Glomerular endothelial cell (primary cell): ENCODE data around the gene PUM1. TPM values are rescaled to one million over a fixed set of nuclear protein-coding genes. Genes with fewer than 3 reads are reported as not detected.
A peak's percentile ranks its signal among the peaks of the same experiment; 100 is the strongest.
"Not testable (repeated sequence)": the region's sequence is repeated elsewhere in the genome, so short reads cannot be mapped to it uniquely, and the experiment has no call there.

Experiments used
- DNase-seq: peaks from one replicate; pipeline ENCODE4 v3.0.0-alpha.2; 2011; ENCODE audit warnings: low read depth, low spot score; ENCODE audit errors: extremely low read depth
- total RNA-seq: library from RNA; depleted of rRNA; stranded (reverse); fragments of >200 nt; gene quantifications from 2 replicates; pipeline ENCODE4 v1.2.3, GENCODE V29; 2015

The PUM1 gene
- total RNA-seq, result 64.3 and 74.7 TPM in 2 replicates

GRCh38 chr1:31065310-31066217 lies at the start of gene PUM1:
TSS of gene PUM1 (minus strand) at chr1:31065717. CDS start at chr1:31059566, 6,151 bp downstream.
- peak; percentile 74 for DNase-seq

- DNase-seq, result no peak
These were observed 46.9 kb upstream of the PUM1 start for GRCh38 chr1:31112266-31112935.

GRCh38 chr1:31111290-31111951 lies 45.9 kb upstream of the PUM1 start:
- DNase-seq, result no peak

GRCh38 chr1:31110846-31111245 lies 45.3 kb upstream of the PUM1 start:
- DNase-seq, result no peak

- DNase-seq, result no peak
These were observed 43.3 kb upstream of the PUM1 start for GRCh38 chr1:31108861-31109260.

- DNase-seq, result no peak
These were observed 40.1 kb upstream of the PUM1 start for GRCh38 chr1:31105646-31106045.

GRCh38 chr1:31102501-31102950 lies 37.0 kb upstream of the PUM1 start:
- no peak for DNase-seq

- DNase-seq, result no peak
These were observed 35.6 kb upstream of the PUM1 start for GRCh38 chr1:31101147-31101502.

- DNase-seq, result no peak
These were observed 33.9 kb upstream of the PUM1 start for GRCh38 chr1:31099293-31100032.

- DNase-seq, result no peak
These were observed 30.5 kb upstream of the PUM1 start for GRCh38 chr1:31095985-31096384.

GRCh38 chr1:31095298-31095981 lies 29.9 kb upstream of the PUM1 start:
- DNase-seq, result no peak

GRCh38 chr1:31088081-31088480 lies 22.6 kb upstream of the PUM1 start:
- DNase-seq, result not testable (repeated sequence)

GRCh38 chr1:31084782-31085569 lies 19.5 kb upstream of the PUM1 start:
- no peak for DNase-seq

GRCh38 chr1:31082385-31082784 lies 16.9 kb upstream of the PUM1 start:
- no peak for DNase-seq

- DNase-seq, result no peak
These were observed 7.5 kb upstream of the PUM1 start for GRCh38 chr1:31073044-31073443.

GRCh38 chr1:31072304-31072746 lies 6.8 kb upstream of the PUM1 start:
- no peak for DNase-seq

- DNase-seq, result no peak
These were observed 3.9 kb upstream of the PUM1 start for GRCh38 chr1:31069392-31069791.

- DNase-seq, result no peak
These were observed 703 bp downstream of the PUM1 start for GRCh38 chr1:31064718-31065309.
